ENCODE measurements around the gene RNPEPL1. TPM values are rescaled to one million over a fixed set of nuclear protein-coding genes. Genes with fewer than 3 reads are reported as not detected.

Gene RNPEPL1
- total and polyA plus RNA-seq, 8 donors = 20.9 to 99.2 (median 27.8) TPM

DNA sequence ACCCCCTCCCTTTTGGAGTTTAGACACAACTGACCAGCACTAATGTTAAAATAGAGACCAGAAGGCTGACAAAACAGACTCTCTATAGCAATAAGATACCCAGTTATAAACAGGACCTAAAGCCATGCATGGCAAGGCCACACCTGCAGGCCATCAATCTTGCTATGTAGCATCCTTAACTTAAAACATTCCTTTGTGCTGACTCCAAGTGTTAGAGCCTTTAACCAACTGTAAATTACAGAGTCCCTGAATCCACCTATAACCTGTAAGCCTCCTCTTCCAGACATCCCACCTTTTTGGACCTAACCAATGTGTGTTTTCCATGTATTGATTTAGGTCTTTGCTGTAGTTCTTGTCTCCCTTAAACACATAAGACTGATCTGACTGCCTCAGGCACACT is 28.4 kb upstream of the RNPEPL1 start:
- DNase-seq = no peak
- H3K4me1 ChIP-seq = no peaks in the 10 kb centered on the region
- H3K4me3 ChIP-seq = no peak overlapping the region
- peaks cover 0 to 35% of the 10 kb centered on the region in 2 donors for H3K36me3 ChIP-seq
- no peak overlapping the region for H3K27ac ChIP-seq
- intact Hi-C loops (cut with DNase I) = no loop called here
- no peaks in the 10 kb centered on the region for H3K9me3 ChIP-seq
- TF ChIP-seq, protein P1, sequence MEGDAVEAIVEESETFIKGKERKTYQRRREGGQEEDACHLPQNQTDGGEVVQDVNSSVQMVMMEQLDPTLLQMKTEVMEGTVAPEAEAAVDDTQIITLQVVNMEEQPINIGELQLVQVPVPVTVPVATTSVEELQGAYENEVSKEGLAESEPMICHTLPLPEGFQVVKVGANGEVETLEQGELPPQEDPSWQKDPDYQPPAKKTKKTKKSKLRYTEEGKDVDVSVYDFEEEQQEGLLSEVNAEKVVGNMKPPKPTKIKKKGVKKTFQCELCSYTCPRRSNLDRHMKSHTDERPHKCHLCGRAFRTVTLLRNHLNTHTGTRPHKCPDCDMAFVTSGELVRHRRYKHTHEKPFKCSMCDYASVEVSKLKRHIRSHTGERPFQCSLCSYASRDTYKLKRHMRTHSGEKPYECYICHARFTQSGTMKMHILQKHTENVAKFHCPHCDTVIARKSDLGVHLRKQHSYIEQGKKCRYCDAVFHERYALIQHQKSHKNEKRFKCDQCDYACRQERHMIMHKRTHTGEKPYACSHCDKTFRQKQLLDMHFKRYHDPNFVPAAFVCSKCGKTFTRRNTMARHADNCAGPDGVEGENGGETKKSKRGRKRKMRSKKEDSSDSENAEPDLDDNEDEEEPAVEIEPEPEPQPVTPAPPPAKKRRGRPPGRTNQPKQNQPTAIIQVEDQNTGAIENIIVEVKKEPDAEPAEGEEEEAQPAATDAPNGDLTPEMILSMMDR (IDR thresholded peaks at IDR 0.05) = no peak
- no peak for ATAC-seq
- H3K27me3 ChIP-seq = no peaks in the 10 kb centered on the region

DNA sequence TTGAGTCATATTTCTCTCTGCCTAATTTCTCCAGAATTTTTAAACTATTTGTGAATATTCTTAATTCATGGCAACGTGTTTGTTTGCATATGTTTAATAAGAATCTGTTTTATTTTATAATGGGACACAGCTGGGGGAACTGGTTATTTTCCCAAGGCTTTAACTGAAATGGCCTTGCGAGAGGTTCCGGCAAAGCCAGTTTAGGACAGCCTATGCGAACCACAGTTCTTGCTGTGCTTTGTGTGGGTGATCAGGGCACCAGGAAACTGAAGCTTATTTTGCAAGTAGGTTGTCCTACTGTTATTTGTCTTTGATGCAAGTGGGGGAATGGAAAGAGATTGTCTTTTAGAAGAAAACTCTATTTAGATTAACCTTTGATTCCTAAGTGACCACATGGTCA is 17.0 kb upstream of the RNPEPL1 start:
- TF ChIP-seq, protein P1 (IDR thresholded peaks at IDR 0.05) = no peak
- Histone ChIP-seq H3K27me3 (no peaks in the 10 kb centered on the region), H3K27ac (no peak overlapping the region), H3K4me3 (no peak overlapping the region), H3K4me1 (no peaks in the 10 kb centered on the region), H3K9me3 (peaks cover 0 to 8% of the 10 kb centered on the region in 2 donors), H3K36me3 (peaks cover 0 to 28% of the 10 kb centered on the region in 2 donors)
- ATAC-seq (no peak), DNase-seq (no peak)
- intact Hi-C loops (cut with DNase I) = no loop called here

DNA sequence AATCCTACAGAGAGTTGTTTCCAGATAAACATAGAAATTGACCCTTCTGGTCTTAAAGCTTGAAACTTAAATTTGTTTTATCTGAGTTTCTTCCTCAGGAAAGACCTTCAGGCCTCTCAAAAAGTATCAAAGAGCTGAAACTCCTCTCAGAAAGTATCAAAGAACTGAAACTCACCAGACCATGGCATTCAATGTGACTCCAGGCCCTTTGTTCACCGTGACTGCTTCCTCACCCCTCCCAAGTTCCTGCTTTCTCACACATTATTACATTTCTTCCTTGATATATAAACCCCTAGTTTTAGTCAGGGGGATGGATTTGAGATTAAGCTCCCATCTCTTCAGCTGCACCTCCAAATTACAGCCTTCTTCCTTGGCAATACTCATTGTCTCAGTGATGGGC is 16.5 kb upstream of the RNPEPL1 start:
- Histone ChIP-seq H3K27ac (no peak overlapping the region), H3K9me3 (peaks cover 0 to 8% of the 10 kb centered on the region in 2 donors), H3K36me3 (peaks cover 0 to 28% of the 10 kb centered on the region in 2 donors), H3K4me1 (peaks cover 0 to 4% of the 10 kb centered on the region in 2 donors), H3K27me3 (no peaks in the 10 kb centered on the region), H3K4me3 (no peak overlapping the region)
- ATAC-seq (no peak), DNase-seq (no peak)
- intact Hi-C loops (cut with DNase I) = no loop called here
- TF ChIP-seq, protein P1 (IDR thresholded peaks at IDR 0.05) = no peak

DNA sequence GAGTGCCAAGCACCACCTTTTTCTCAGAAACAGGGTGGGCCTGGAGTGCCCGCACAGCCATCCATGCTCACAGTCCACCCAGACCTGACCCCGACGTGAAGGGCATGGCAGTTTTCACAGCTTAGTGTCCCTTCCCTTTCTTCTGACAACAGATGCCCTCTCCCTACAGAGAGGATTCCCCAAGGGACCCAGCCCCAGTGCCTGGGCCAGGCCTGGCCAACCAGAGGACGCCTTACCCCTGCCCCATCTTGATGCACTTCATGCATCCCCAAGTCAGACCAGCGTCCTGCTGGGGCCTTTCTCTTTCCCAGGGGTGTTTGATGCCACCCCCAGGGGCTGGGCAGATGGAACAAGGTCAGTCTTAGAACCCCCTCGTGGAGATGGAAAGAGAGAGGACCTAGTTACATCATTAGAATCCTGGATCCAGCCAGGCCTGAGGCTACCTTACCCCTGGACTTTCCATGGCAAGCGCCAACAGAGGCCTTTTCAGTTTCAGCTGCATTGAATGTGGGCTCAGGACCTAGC is 14.3 kb upstream of the RNPEPL1 start:
- H3K4me1 ChIP-seq = peaks cover 14 to 26% of the 10 kb centered on the region in 2 donors
- TF ChIP-seq, protein P1 (IDR thresholded peaks at IDR 0.05) = no peak
- H3K36me3 ChIP-seq = peaks cover 0 to 28% of the 10 kb centered on the region in 2 donors
- no peak overlapping the region for H3K4me3 ChIP-seq
- peaks cover 0 to 6% of the 10 kb centered on the region in 2 donors for H3K27me3 ChIP-seq
- no peak overlapping the region for H3K27ac ChIP-seq
- intact Hi-C loops (cut with DNase I) = no loop called here
- no peak for DNase-seq
- no peak for ATAC-seq
- peaks cover 0 to 8% of the 10 kb centered on the region in 2 donors for H3K9me3 ChIP-seq

DNA sequence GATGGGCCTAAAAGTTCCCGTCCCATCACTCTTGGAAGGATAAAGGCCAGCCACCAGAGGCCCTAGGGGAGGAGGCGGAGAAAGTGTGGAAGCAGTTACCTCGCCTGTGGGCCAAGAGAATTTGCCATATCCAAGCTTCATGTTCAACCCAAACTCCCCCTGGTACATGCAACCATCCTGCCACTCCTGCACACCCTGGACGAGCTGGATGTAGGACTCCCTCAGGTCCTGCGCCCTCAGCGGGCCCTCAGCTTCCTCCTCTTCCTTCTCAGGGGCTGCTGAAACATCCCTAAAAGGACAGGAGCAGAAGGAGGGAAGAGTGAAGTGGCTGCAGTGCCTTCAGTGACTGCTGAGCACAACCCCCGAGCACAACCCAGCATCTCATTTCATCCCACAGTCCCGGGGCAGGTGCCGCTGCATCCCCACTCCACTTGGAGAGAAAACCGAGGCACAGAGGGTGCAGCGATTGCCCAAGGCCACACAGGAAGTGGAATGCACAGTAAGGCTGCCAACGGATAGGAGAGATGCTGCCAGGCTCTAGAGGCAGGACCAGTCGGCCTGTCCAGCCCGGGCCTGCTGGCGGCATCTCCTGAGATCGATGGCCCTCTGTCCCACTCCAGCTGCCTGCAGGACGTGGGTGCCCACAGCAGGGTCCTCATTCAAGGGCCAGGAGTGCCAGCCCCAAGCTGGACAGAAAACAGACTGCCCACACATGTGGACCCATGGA is 13.4 kb upstream of the RNPEPL1 start:
- H3K4me3 ChIP-seq = no peak overlapping the region
- peaks cover 0 to 6% of the 10 kb centered on the region in 2 donors for H3K27me3 ChIP-seq
- H3K9me3 ChIP-seq = peaks cover 0 to 8% of the 10 kb centered on the region in 2 donors
- peak in 1 of 4 donors; percentile 60 for DNase-seq
- TF ChIP-seq, protein P1 (IDR thresholded peaks at IDR 0.05) = no peak
- no peak for ATAC-seq
- peaks cover 14 to 35% of the 10 kb centered on the region in 2 donors for H3K4me1 ChIP-seq
- H3K36me3 ChIP-seq = peaks cover 0 to 28% of the 10 kb centered on the region in 2 donors
- no peak overlapping the region for H3K27ac ChIP-seq
- intact Hi-C loops (cut with DNase I) = no loop called here
